C4-2B (cell line): Measurements from ENCODE around the gene CACNA2D3.

Experiments
- CTCF ChIP-seq: fragments of 450-650 bp; conservative IDR thresholded peaks from 2 replicates; pipeline ENCODE4 v1.5.1; 2017; ENCODE audit warnings: mild to moderate bottlenecking
- ZFX ChIP-seq: fragments of 450-650 bp; IDR thresholded peaks from 2 replicates; pipeline ENCODE4 v1.6.1; 2017

- TF ChIP-seq CTCF (no peak), ZFX (no peak)
These were observed 286.0 kb downstream of the CACNA2D3 start for GRCh38 chr3:54408328-54408727.
